Measurements from ENCODE around the gene SOX9.

DNA sequence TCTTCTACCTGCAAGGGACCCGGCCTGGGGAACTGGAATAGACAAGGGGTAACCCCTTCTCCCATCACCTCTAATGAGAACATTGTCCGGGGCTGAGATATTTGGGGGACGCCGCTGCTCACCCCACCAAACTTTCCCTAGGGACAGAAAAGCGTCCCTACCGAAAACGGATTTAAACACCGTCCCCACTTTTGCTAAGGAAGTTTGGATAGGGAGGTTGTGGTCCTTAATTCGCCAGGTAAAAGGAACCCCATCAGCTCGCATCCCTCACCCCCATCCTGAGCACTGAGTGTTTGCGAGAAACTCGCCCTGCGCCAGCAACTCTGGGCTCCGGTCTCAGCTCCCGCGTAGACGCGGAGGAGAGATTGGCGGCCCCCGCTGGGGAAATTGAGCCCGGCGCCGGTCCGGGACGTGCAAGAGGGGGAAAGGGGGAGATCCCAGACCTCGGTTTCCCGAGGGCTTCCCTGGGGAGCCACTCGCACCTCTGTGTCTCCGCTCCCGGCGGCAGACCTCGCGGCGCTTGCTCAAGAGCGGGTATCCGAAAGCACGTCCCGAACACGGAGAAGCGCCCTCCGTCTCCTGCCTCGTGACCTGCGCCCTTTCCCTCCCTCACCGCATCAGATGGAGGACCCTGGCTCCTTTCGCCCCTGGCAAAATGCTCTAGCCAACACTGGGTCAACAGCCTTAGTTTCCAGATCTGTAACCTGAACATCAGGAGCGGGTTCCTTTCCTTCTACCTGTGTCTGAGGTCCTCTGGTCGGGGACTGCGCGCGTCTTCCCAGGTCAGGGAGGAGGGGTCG, 3.1 kb upstream of the SOX9 start:
- TF ChIP-seq YY1 (IDR thresholded peaks at IDR 0.05; ENCODE audit: insufficient read depth, insufficient read length) (no peak), SUZ12 (IDR thresholded peaks at IDR 0.05; ENCODE audit: extremely low read depth, insufficient read depth, insufficient read length) (no peak)
